ACHN (cell line): ENCODE measurements around the gene ZC3H12D.

Experiments used
- DNase-seq: peaks from one replicate; pipeline ENCODE4 v3.0.0-alpha.2; 2015
- in situ Hi-C: cut with HindIII; loops from 2 replicates; pipeline ENCODE4 v1.10.0; 2017; ENCODE audit warnings: low sequenced_read_pairs, low pct_ligation_motif_present, low pct_unique_long_range_greater_than_20kb

ZC3H12D gene

DNA sequence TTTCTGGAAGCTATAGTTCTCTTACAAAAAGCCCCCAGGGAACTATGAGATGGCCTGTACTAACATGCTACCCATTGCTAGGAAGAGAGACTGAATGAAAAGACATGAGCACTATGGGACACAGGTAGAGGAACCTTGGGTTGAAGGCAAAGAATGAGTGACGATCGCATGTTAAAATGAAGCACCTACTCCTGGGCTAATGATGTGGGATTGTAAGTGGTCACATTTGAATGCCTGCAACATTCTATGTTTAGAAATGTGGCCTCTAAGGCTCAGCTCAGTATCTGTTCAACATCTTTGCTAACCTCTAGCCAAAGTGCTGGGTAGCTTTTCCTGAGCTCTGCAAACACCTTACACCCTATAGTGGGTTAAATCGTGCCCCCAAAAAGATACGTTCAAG, 5.2 kb upstream of the ZC3H12D start:
- in situ Hi-C loops = no loop called here
- no peak for DNase-seq

DNA sequence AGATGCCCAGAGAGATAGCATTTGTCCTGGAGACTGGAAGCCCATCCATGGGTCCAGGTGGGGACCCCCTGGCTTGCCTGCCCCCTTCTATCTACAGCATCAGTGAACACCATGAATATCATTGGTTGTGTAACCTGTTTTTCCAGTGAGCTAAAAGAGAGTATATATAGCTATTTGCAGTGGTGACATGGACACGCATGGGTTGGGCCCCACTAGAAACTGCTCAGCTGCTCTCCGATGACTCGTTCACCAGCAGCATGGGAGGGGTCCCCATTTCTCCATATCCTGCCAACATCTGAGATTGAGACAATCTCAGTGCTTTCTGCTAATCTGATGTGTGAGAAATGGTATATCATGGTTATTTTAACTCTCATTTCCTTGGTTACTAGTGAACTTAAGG, 4.0 kb upstream of the ZC3H12D start:
- in situ Hi-C loops = no loop called here
- DNase-seq = no peak

DNA sequence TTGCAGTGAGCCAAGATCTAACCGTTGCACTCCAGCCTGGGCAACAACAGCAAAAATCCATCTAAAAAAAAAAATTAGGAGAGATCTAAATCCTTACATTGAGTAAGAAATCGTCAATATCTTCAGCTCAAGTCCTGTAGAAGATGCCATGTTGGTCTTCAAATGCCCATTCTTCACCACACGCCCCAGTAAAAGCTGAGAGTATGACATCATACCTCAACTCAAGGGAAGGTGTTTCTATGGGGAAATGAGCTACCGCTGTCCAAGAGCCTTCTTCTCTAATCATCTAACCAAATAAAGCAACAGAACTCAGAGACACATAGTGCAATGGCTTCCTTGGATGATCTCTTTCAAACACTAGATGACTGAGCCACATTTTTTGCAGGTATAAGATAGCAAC, 2.5 kb upstream of the ZC3H12D start:
- in situ Hi-C loops = no loop called here
- no peak for DNase-seq

DNA sequence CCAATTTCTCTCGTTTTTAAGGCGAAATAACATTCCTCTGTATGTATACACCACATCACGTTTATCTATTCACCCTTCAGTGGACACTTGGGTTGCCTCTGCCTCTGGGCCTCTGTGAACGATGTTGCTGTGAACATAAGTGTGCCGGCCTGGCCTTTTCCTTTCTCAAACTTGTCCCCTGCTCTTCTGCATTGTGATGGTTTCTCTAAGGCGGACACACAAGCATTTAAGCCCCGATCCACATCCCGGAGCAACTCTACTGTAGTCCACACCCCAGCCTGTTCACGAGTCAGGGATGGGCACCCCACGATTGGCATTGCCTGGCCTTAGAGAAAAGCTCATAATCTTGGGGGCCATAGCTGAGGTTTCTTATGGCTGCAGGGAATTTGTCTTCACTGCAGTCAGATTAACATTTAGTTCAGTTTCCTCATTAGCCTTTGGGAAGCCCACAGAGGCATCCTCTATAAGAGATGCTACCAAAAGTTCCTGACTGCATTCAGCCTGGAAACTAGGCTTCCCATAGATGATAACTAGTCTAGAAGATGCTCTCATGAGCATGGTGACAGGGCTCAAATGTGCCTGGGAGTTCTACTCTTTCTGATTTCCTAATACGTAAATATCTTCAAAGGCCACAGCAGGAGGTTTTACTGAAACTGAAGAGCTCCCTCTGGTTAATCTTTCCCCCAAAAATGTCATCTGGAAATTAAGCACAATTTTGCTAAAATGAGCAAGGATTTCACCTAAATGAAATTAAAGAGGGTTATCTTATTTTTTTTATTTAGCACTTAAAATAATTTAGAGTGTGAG, 762 bp downstream of the ZC3H12D start:
- DNase-seq = no peak

GRCh38 chr6:149483334-149483725, 1.5 kb downstream of the ZC3H12D start:
- in situ Hi-C loops = no loop called here
- DNase-seq = no peak

More for the DNA sequence above, 762 bp downstream of the ZC3H12D start:
- in situ Hi-C loops = no loop called here

GRCh38 chr6:149482545-149483333, 2.1 kb downstream of the ZC3H12D start:
- in situ Hi-C loops = no loop called here
- DNase-seq = no peak

DNA sequence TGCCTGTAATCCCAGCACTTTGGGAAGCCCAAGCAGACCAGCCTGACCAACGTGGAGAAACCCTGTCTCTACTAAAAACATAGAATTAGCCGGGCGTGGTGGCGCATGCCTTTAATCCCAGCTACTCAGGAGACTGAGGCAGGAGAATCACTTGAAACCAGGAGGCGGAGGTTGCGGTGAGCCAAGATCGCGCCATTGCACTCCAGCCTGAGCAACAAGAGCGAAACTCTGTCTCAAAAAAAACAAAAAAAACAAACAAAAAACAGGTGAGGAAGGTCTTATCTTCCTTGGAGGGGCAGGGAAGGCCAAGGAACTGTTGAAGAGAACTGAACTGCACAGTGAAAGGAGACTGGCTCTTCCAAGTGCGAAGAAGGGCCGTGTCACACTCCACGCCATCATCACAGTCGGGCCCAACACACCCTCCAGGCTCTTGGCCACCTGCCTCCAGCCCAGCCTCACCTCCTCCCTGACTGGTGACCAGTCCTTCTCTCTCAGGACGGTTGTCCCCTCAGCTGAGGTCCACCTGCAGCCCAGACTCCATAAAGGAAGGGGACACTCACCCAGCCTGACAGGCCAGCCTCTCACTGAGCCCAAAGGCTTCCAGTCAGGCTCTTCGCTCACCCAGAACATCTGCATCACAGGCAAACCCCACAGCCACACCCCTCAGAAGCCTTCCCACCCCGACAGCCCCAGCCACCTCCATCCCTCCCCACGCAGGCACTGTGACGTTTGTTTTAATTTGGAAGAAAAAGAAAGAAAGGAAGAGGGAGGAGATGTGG, 4.1 kb downstream of the ZC3H12D start:
- no peak for DNase-seq

GRCh38 chr6:149478631-149479314, 6.0 kb downstream of the ZC3H12D start:
- DNase-seq = no peak
- in situ Hi-C loops = no loop called here

More for the DNA sequence above, 4.1 kb downstream of the ZC3H12D start:
- in situ Hi-C loops = no loop called here

- in situ Hi-C loops = no loop called here
- no peak for DNase-seq
Observed at GRCh38 chr6:149477544-149477943, 7.3 kb downstream of the ZC3H12D start.

- in situ Hi-C loops = no loop called here
- DNase-seq = no peak
Observed at GRCh38 chr6:149476789-149477455, 7.9 kb downstream of the ZC3H12D start.

DNA sequence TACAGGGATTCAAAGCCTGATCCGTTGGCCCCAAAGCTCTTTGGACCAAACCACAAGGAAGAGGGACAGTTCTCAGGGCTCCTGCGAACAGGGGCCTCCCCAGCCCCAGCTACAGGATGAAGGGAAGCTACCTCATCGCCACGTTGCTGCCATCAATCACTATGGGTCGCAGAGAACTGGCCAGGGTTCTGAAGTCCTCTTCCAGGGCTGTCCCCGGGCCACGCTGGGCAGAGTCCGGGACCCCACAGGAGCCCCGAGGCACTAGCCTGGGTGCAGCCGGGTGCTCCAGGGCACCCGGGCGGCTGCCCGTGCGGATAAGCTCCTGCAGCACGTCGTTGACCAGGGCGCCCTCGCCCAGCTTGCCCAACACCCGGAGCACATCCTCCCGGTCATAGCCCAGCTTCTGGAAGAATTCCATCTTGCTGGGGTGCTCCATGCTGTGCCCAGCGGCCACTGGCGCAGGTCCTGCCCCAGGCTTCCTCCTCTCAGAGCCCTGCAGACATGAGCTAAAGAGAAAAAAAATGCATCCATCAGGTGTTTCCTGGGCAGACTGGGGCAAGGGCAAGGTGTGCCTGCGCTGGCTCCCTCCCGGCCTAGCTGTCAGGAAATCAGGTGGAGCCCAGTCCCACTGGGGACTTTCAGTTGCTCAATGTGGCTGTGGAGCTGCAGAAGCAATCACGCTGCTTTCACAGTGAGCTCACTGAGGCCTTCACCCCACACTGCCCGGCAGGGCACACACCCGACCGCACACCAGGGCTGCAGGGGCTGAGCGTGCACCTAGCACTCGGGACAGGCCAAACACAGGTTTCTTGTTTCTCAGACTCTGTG, 10.5 kb downstream of the ZC3H12D start:
- no peak for DNase-seq
- in situ Hi-C loops = no loop called here

- in situ Hi-C loops = no loop called here
- no peak for DNase-seq
Observed at GRCh38 chr6:149473080-149474052, 11.4 kb downstream of the ZC3H12D start.

DNA sequence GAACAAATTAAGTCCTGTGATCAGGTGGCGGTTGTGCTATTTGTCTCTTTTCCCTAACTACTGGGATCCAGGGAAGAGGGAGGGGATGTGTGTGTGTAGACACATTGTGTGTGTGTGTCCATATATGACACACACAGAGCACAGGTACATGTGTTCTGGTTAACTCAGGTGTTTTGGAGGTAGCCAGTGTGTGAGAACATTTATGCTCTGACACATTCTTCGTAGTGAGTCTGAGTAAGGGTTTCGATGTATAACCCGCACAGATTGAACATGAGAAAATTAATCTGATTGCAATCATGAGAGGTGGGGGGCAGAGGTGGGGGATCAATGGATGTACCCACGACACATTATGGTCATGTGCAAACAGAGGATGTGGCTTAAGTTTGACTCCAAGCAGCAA, 12.6 kb downstream of the ZC3H12D start:
- no peak for DNase-seq
- in situ Hi-C loops = no loop called here

DNA sequence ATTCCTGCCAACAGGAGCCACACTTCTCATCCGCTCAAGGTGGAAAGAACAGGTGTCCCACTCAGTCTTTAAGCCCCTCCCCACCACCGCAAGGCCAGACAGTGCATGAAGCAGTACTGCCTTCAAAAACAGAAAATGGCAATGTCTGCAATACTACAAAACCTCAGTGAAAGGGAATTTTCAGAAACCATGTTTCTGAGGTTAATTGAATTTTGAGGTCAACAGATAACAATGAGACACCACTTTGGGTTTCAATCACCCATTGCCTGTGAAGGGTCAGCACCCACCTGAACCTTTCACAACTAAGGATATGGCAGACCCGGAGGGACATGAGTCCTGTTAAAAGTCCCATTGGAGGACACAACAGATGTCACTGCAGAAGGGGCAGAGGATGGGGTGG, 13.0 kb downstream of the ZC3H12D start:
- in situ Hi-C loops = no loop called here
- DNase-seq = no peak

DNA sequence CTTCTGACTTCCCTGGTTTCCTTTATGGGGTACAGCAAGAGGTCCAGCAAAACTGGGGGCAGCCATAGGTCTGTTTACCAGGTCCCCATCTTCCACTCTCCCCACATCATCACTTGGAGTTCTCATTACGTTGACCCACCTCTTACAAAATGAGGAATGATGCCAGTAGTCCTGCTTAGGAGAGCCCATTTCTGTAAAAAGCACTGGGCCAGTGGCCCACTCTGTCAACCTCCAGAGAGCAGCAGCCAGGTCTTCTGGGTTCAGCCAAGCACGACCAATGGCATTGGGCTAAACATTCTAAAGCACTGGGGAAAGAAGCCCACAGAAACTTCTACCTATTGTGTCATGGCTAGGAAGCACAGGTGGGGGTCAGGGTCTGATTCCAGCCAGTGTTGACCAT, 13.9 kb downstream of the ZC3H12D start:
- no peak for DNase-seq
- in situ Hi-C loops = no loop called here

DNA sequence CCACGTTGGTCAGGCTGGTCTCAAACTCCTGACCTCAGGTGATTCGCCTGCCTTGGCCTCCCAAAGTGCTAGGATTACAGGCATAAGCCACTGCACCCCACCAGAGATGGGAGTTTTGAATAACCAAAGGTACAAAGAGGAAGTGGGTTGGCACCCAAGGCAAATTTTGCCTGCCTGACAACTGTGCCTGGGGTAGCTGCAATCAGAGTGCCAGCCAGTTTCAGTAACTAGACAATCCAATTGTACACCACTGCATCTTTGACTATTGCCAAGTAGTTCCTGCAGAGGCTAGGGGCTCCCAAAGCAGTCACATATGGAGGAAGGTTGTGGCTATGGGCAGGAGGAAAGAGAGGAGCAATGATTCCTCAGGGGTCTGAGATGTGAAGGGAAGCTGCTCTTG, 16.6 kb downstream of the ZC3H12D start:
- in situ Hi-C loops = no loop called here
- DNase-seq = no peak
